Activated CD8-positive, alpha-beta T cell treated with anti-CD3 and anti-CD28 coated beads for 36 hours (primary cell): ENCODE data around the gene SIDT1. TPM values are rescaled to one million over a fixed set of nuclear protein-coding genes. Genes with fewer than 3 reads are reported as not detected.

Source experiments
- ATAC-seq: fragments of 200-7000 bp; cut with Tn5 transposase; one replicate; pipeline ENCODE4 v1.10.0; 2021; ENCODE audit warnings: mild to moderate bottlenecking, moderate library complexity
- CTCF ChIA-PET: fragments of 350-600 bp; sonication (Branson Sonifier 250); formaldehyde crosslinking; loops from one replicate; lab custom pipeline; 2021; ENCODE audit warnings: antibody characterized with exemption; lab: Charles Lee
- POLR2A ChIA-PET: fragments of 350-600 bp; sonication (Branson Sonifier 250); formaldehyde crosslinking; loops from one replicate; lab custom pipeline; 2021; ENCODE audit warnings: antibody characterized with exemption; lab: Charles Lee
- DNase-seq: peaks from one replicate; pipeline ENCODE4 v3.0.0-alpha.2; 2020
- H3K27ac Mint-ChIP-seq: one replicate; pipeline ENCODE4 v1.8.0; 2021; ENCODE audit warnings: mild to moderate bottlenecking, mixed read lengths
- H3K27me3 Mint-ChIP-seq: one replicate; pipeline ENCODE4 v1.8.0; 2021; ENCODE audit warnings: mixed read lengths
- H3K36me3 Mint-ChIP-seq: one replicate; pipeline ENCODE4 v1.8.0; 2021; ENCODE audit warnings: low read depth, mixed read lengths
- H3K4me1 Mint-ChIP-seq: one replicate; pipeline ENCODE4 v1.8.0; 2021; ENCODE audit warnings: low read depth, mixed read lengths
- H3K4me3 Mint-ChIP-seq: one replicate; pipeline ENCODE4 v1.8.0; 2021; ENCODE audit warnings: mild to moderate bottlenecking, moderate library complexity, mixed read lengths
- H3K9me3 Mint-ChIP-seq: one replicate; pipeline ENCODE4 v1.8.0; 2021; ENCODE audit warnings: mixed read lengths
- CTCF ChIP-seq: fragments of 200-600 bp; IDR thresholded peaks from one replicate; pipeline ENCODE4 v1.8.0; 2022; ENCODE audit warnings: antibody characterized with exemption, mild to moderate bottlenecking
- intact Hi-C: fragments of 100-400 bp; cut with micrococcal nuclease; formaldehyde crosslinking; loops from one replicate; pipeline ENCODE4 v1.10.0; 2022
- total RNA-seq, 2 experiments: library from RNA; stranded (reverse); gene quantifications; one replicate each; pipeline ENCODE4 v1.2.3, GENCODE V29; 2021

The SIDT1 gene
- total RNA-seq, 2 experiments from 2014 or later: 21.0 to 24.0 TPM

GRCh38 chr3:113617726-113618125, 85.4 kb downstream of the SIDT1 start:
- ChIA-PET CTCF (interaction anchor here (1.4 to 2.1 kb wide), 2 partner anchors 10 to 124 kb away, joined by 6 to 7 read pairs; no protein-coding TSS in a partner anchor), POLR2A (no interaction called here)
- Mint-ChIP-seq H3K27me3 (no peaks in the 10 kb centered on the region), H3K9me3 (no peaks in the 10 kb centered on the region), H3K27ac (no peak overlapping the region), H3K4me3 (no peak overlapping the region), H3K4me1 (peaks cover 4% of the 10 kb centered on the region), H3K36me3 (peaks cover 14% of the 10 kb centered on the region)
- ATAC-seq (no peak), DNase-seq (no peak)
- intact Hi-C loops: no loop called here
- no peak for TF ChIP-seq CTCF

- Mint-ChIP-seq H3K4me3 (no peak overlapping the region), H3K9me3 (no peaks in the 10 kb centered on the region), H3K27me3 (no peaks in the 10 kb centered on the region), H3K4me1 (peaks cover 4% of the 10 kb centered on the region), H3K27ac (no peak overlapping the region), H3K36me3 (peaks cover 20% of the 10 kb centered on the region)
- ATAC-seq (no peak), DNase-seq (no peak)
- ChIA-PET POLR2A (no interaction called here), CTCF (no interaction called here)
- intact Hi-C loops: no loop called here
- TF ChIP-seq CTCF: no peak
These were observed 87.7 kb downstream of the SIDT1 start for GRCh38 chr3:113620091-113620490.

GRCh38 chr3:113623324-113623723, 91.0 kb downstream of the SIDT1 start:
- CTCF ChIA-PET: interaction anchor here (1.0 kb wide), 1 partner anchor 121 kb away, joined by 3 read pairs; no protein-coding TSS in a partner anchor
- no peak for ATAC-seq
- Mint-ChIP-seq H3K27ac (no peak overlapping the region), H3K9me3 (no peaks in the 10 kb centered on the region), H3K4me1 (no peaks in the 10 kb centered on the region), H3K4me3 (no peak overlapping the region), H3K27me3 (no peaks in the 10 kb centered on the region), H3K36me3 (peaks cover 32% of the 10 kb centered on the region)
- POLR2A ChIA-PET: no interaction called here
- intact Hi-C loops: no loop called here
- no peak for TF ChIP-seq CTCF
- no peak for DNase-seq

GRCh38 chr3:113623811-113624210, 91.5 kb downstream of the SIDT1 start:
- Mint-ChIP-seq H3K36me3 (peaks cover 34% of the 10 kb centered on the region), H3K4me1 (no peaks in the 10 kb centered on the region), H3K9me3 (no peaks in the 10 kb centered on the region), H3K4me3 (no peak overlapping the region), H3K27me3 (no peaks in the 10 kb centered on the region), H3K27ac (no peak overlapping the region)
- TF ChIP-seq CTCF: no peak
- intact Hi-C loops: no loop called here
- no peak for DNase-seq
- ATAC-seq: no peak
- ChIA-PET CTCF (no interaction called here), POLR2A (no interaction called here)

GRCh38 chr3:113625834-113626233, 93.5 kb downstream of the SIDT1 start:
- no peak for TF ChIP-seq CTCF
- DNase-seq: no peak
- ChIA-PET POLR2A (interaction anchor here (0.6 kb wide), 1 partner anchor 73 kb away, joined by 4 read pairs; no protein-coding TSS in a partner anchor), CTCF (interaction anchor here (1.3 kb wide), 1 partner anchor 132 kb away, joined by 3 read pairs; no protein-coding TSS in a partner anchor)
- Mint-ChIP-seq H3K4me1 (no peaks in the 10 kb centered on the region), H3K27ac (no peak overlapping the region), H3K27me3 (no peaks in the 10 kb centered on the region), H3K9me3 (no peaks in the 10 kb centered on the region), H3K36me3 (peaks cover 36% of the 10 kb centered on the region), H3K4me3 (no peak overlapping the region)
- intact Hi-C loops: no loop called here
- no peak for ATAC-seq
